GM12878 (cell line): Measurements from ENCODE around the gene SIGLEC10. TPM values are rescaled to one million over a fixed set of nuclear protein-coding genes. Genes with fewer than 3 reads are reported as not detected.

Experiments used
- ATAC-seq: fragments of 200-7000 bp; cut with Tn5 transposase; 3 replicates; pipeline ENCODE4 v1.9.1; 2020; ENCODE audit warnings: mild to moderate bottlenecking, moderate library complexity
- BruUV-seq: library from RNA; stranded (reverse); fragments of 400-500 nt; replicated peaks from 2 replicates; lab custom pipeline; 2021; lab: Mats Ljungman, UMichigan
- CTCF ChIA-PET: fragments of 300-600 bp; sonication (Branson Sonifier 250); formaldehyde crosslinking; extraction: SDS; loops from one replicate; lab custom pipeline; 2021; ENCODE audit warnings: inconsistent platforms; lab: Yijun Ruan, JAX
- POLR2A ChIA-PET: fragments of 350-600 bp; formaldehyde crosslinking; extraction: SDS; loops from one replicate; lab custom pipeline; 2021; ENCODE audit warnings: inconsistent platforms; lab: Charles Lee
- RAD21 ChIA-PET: fragments of 300-600 bp; sonication (Branson Sonifier 250); formaldehyde crosslinking; loops from one replicate; lab custom pipeline; 2023; ENCODE audit warnings: antibody characterized with exemption; ENCODE audit not compliant: unreplicated experiment; lab: Charles Lee
- SMC1A ChIA-PET: fragments of 300-600 bp; sonication (Branson Sonifier 250); formaldehyde crosslinking; loops from one replicate; lab custom pipeline; 2023; ENCODE audit not compliant: unreplicated experiment, uncharacterized antibody; lab: Charles Lee
- DNase-seq: peaks from one replicate; pipeline ENCODE4 v3.0.0-alpha.2; 2011; ENCODE audit warnings: low read depth, low spot score
- FAIRE-seq: peaks from 3 replicates; lab custom pipeline; 2011; peaks lifted over from hg19 to GRCh38; lab: Jason Lieb, UNC
- H2AFZ ChIP-seq: 2 replicates; pipeline ENCODE4 v1.6.0; 2011; ENCODE audit warnings: low read depth, low read length, control low read depth; ENCODE audit not compliant: control insufficient read depth
- H3K27ac ChIP-seq: 2 replicates; pipeline ENCODE4 v1.5.1; 2011; ENCODE audit warnings: control low read depth; ENCODE audit not compliant: control insufficient read depth, insufficient read depth
- H3K27me3 ChIP-seq, 2 experiments: replicated peaks in 1 of 2; 2 replicates each; pipeline versions ENCODE4 v1.6.0 to v1.6.1; 2011; ENCODE audit warnings: low read length in 1 of 2; ENCODE audit not compliant: control insufficient read depth in 2 of 2, insufficient read depth in 2 of 2
- H3K36me3 ChIP-seq, 2 experiments: 2 replicates each; pipeline ENCODE4 v1.5.1; 2011; ENCODE audit warnings: low read length in 1 of 2; ENCODE audit not compliant: control insufficient read depth in 2 of 2, insufficient read depth in 2 of 2
- H3K4me1 ChIP-seq: 2 replicates; pipeline ENCODE4 v1.6.1; 2011; ENCODE audit warnings: mild to moderate bottlenecking, low read length, moderate library complexity, mixed read lengths; ENCODE audit not compliant: control insufficient read depth, insufficient read depth
- H3K4me2 ChIP-seq: 2 replicates; pipeline ENCODE4 v1.6.0; 2011; ENCODE audit warnings: control low read depth; ENCODE audit not compliant: control insufficient read depth, insufficient read depth
- H3K4me3 ChIP-seq: fragments of 200-600 bp; sonication (generic); 2 replicates; pipeline ENCODE4 v1.5.1; 2016
- H3K79me2 ChIP-seq: 2 replicates; pipeline ENCODE4 v1.6.0; 2011; ENCODE audit warnings: low read length; ENCODE audit not compliant: control insufficient read depth, insufficient read depth
- H3K9ac ChIP-seq: 2 replicates; pipeline ENCODE4 v1.8.0; 2011; ENCODE audit warnings: low read length, control low read depth, mixed read lengths; ENCODE audit not compliant: control insufficient read depth, insufficient read depth
- H3K9me3 ChIP-seq: replicated peaks from 3 replicates; pipeline ENCODE4 v1.5.1; 2011; ENCODE audit warnings: mild to moderate bottlenecking, low read length; ENCODE audit not compliant: control insufficient read depth, insufficient read depth
- H4K20me1 ChIP-seq: 2 replicates; pipeline ENCODE4 v1.6.0; 2011; ENCODE audit not compliant: control insufficient read depth, insufficient read depth
- CEBPZ ChIP-seq: fragments of 150-350 bp; IDR thresholded peaks from 2 replicates; pipeline ENCODE4 v1.6.1; 2016; ENCODE audit warnings: low read depth, low read length
- HSF1 ChIP-seq: fragments of 150-350 bp; IDR thresholded peaks from 2 replicates; pipeline ENCODE4 v1.6.1; 2014; ENCODE audit warnings: mild to moderate bottlenecking, low read depth, low read length
- KLF5 ChIP-seq: fragments of 450-650 bp; IDR thresholded peaks from 2 replicates; pipeline ENCODE4 v1.6.1; 2014; ENCODE audit warnings: mild to moderate bottlenecking; ENCODE audit not compliant: partially characterized antibody
- LARP7 ChIP-seq: fragments of 450-650 bp; IDR thresholded peaks from 2 replicates; pipeline ENCODE4 v1.6.1; 2017; ENCODE audit warnings: mild to moderate bottlenecking
- RBBP5 ChIP-seq: fragments of 200-600 bp; sonication (generic); conservative IDR thresholded peaks from 2 replicates; pipeline ENCODE4 v1.6.1; 2016
- SKIL ChIP-seq: fragments of 450-650 bp; IDR thresholded peaks from 2 replicates; pipeline ENCODE4 v1.6.1; 2017; ENCODE audit warnings: mild to moderate bottlenecking, low read depth, inconsistent platforms; ENCODE audit not compliant: poor library complexity, severe bottlenecking
- SRF ChIP-seq, 2 experiments: IDR thresholded peaks; 2 replicates each; pipeline ENCODE4 v1.6.1; 2011; ENCODE audit warnings: low read depth in 2 of 2, low read length in 2 of 2, mild to moderate bottlenecking in 1 of 2, moderate library complexity in 1 of 2
- ZNF592 ChIP-seq: fragments of 450-650 bp; IDR thresholded peaks from 2 replicates; pipeline ENCODE4 v1.6.1; 2017; ENCODE audit warnings: mild to moderate bottlenecking, moderate library complexity
- WGBS: methylation state at CpG from one replicate; pipeline ENCODE4 v1.1.6; 2016; ENCODE audit warnings: low lambda C conversion rate; ENCODE audit not compliant: insufficient replicate concordance, insufficient coverage; ENCODE audit errors: missing lambda C conversion rate; 5-methylcytosine and 5-hydroxymethylcytosine counted together
- in situ Hi-C: fragments of 300-500 bp; cut with MboI; formaldehyde crosslinking; loops from 9 replicates; pipeline ENCODE4 v1.14.3; 2018; ENCODE audit warnings: mixed read lengths
- intact Hi-C: fragments of 100-400 bp; cut with micrococcal nuclease; formaldehyde crosslinking; loops from one replicate; pipeline ENCODE4 v1.14.2; 2022; ENCODE audit not compliant: unreplicated experiment
- polyA plus RNA-seq, 11 experiments: library from polyadenylated mRNA; depleted of rRNA in 4 of 11; unstranded in 6 of 11; stranded (reverse) in 5 of 11; fragments of >200 nt; fragmentation: Nextera tagmentation in 4 of 11; fragmentation: Illumina TruSeq in 1 of 11; extraction: Ambion mirVana in 4 of 11; extraction: Trizol in 1 of 11; gene quantifications; 1 replicate in 1 of 11; 2 replicates in 10 of 11; pipeline versions ENCODE4 v1.2.1 to v1.2.3, GENCODE V29; 2011 to 2016; ENCODE audit warnings: inconsistent platforms in 2 of 11, missing spikeins in 2 of 11, low read depth in 1 of 11
- total RNA-seq, 4 experiments: library from RNA; depleted of rRNA in 3 of 4; stranded (reverse); fragments of >200 nt in 3 of 4; fragmentation: Illumina TruSeq in 1 of 4; extraction: Trizol in 1 of 4; gene quantifications; 2 replicates each; pipeline versions ENCODE4 v1.2.1 to v1.2.3, GENCODE V29; 2013 to 2021

SIGLEC10 gene
- total and polyA plus RNA-seq, 10 of the 15 experiments (the other 5 are each of a cell fraction or from before 2014, with no cell fraction given): 2.3 to 16.8 (median 7.8) TPM

GRCh38 chr19:51434456-51434855 lies 17.0 kb upstream of the SIGLEC10 start (continued):
- TF ChIP-seq SKIL: no peak

- ChIA-PET RAD21 (no interaction called here), CTCF (interaction anchor here (0.8 to 1.3 kb wide), 3 partner anchors 11 to 82 kb away, joined by 3 read pairs; no protein-coding TSS in a partner anchor), SMC1A (interaction anchor here (0.9 kb wide), 1 partner anchor 32 kb away, joined by 3 read pairs; no protein-coding TSS in a partner anchor), POLR2A (interaction anchor here (0.6 kb wide), 1 partner anchor 212 kb away, joined by 3 read pairs; no protein-coding TSS in a partner anchor)
- no peaks in the 10 kb centered on the region for H3K36me3 ChIP-seq
- peaks cover 0 to 2% of the 10 kb centered on the region in 2 experiments; a peak in 1 of 4 replicates for H3K27me3 ChIP-seq
- H4K20me1 ChIP-seq: no peaks in the 10 kb centered on the region
- no peaks in the 10 kb centered on the region for H3K79me2 ChIP-seq
- ATAC-seq (no peak), FAIRE-seq (no peak)
- BruUV-seq: no TSS peak
- no peaks in the 10 kb centered on the region for H3K9me3 ChIP-seq
- no peak overlapping the region for H3K27ac ChIP-seq
- intact Hi-C loops (no loop called here), in situ Hi-C loops (no loop called here)
- no peak overlapping the region for H3K4me2 ChIP-seq
- whole genome bisulfite sequencing: 14% methylated on average over 4 of the region's 4 CpGs
- no peaks in the 10 kb centered on the region for H3K4me1 ChIP-seq
- no peak overlapping the region for H3K4me3 ChIP-seq
- H2AFZ ChIP-seq: no peak overlapping the region
- no peak overlapping the region for H3K9ac ChIP-seq
- TF ChIP-seq RBBP5: no peak
- no peak for TF ChIP-seq LARP7
- TF ChIP-seq HSF1: no peak
- TF ChIP-seq CEBPZ: no peak
- TF ChIP-seq ZNF592: no peak
- no peak for TF ChIP-seq KLF5
- TF ChIP-seq SRF (IDR thresholded peaks at IDR 0.05; ENCODE audit: low read depth in 2 of 2, low read length in 2 of 2): no peak
- TF ChIP-seq, all 136 proteins: peak for 0
- no peak for DNase-seq
These were observed 15.6 kb upstream of the SIGLEC10 start for GRCh38 chr19:51433043-51433442.
